Measurements from ENCODE around the gene KLK2.

Gene KLK2

GRCh38 chr19:50851620-50852019 is 21.6 kb upstream of the KLK2 start:
- no peak for DNase-seq

- no peak for DNase-seq
Measured at GRCh38 chr19:50854636-50855410, 18.4 kb upstream of the KLK2 start, which contains the start of gene KLK3. KLK3 (plus strand) TSS chr19:50854915; CDS start chr19:50854956, 41 bp downstream.

GRCh38 chr19:50857366-50857765 is 15.9 kb upstream of the KLK2 start:
- no peak for DNase-seq

- DNase-seq: no peak
Measured at GRCh38 chr19:50858886-50859285, 14.4 kb upstream of the KLK2 start.

GRCh38 chr19:50859849-50860248 is 13.4 kb upstream of the KLK2 start:
- no peak for DNase-seq

- DNase-seq: no peak
Measured at GRCh38 chr19:50861010-50861409, 12.2 kb upstream of the KLK2 start.

- no peak for DNase-seq
Measured at GRCh38 chr19:50861496-50862286, 11.5 kb upstream of the KLK2 start.

GRCh38 chr19:50869479-50869878 is 3.8 kb upstream of the KLK2 start:
- DNase-seq: no peak

GRCh38 chr19:50870417-50871089 is 2.7 kb upstream of the KLK2 start:
- no peak for DNase-seq

- no peak for DNase-seq
Measured at GRCh38 chr19:50874211-50874610, 972 bp downstream of the KLK2 start.

GRCh38 chr19:50875795-50876422 is 2.7 kb downstream of the KLK2 start:
- no peak for DNase-seq

GRCh38 chr19:50876456-50876855 is 3.2 kb downstream of the KLK2 start:
- no peak for DNase-seq

- no peak for DNase-seq
Measured at GRCh38 chr19:50877338-50877737, 4.1 kb downstream of the KLK2 start.

GRCh38 chr19:50878851-50879250 is 5.6 kb downstream of the KLK2 start:
- no peak for DNase-seq

- DNase-seq: no peak
Measured at GRCh38 chr19:50880241-50880640, 7.0 kb downstream of the KLK2 start.

- DNase-seq: no peak
Measured at GRCh38 chr19:50882188-50882587, 8.9 kb downstream of the KLK2 start.

- DNase-seq: no peak
Measured at GRCh38 chr19:50889638-50890037, 16.4 kb downstream of the KLK2 start.

- no peak for DNase-seq
Measured at GRCh38 chr19:50890422-50891252, 17.4 kb downstream of the KLK2 start.

GRCh38 chr19:50891253-50891625 is 18.0 kb downstream of the KLK2 start:
- no peak for DNase-seq

- DNase-seq: no peak
Measured at GRCh38 chr19:50893047-50893736, 20.0 kb downstream of the KLK2 start.

GRCh38 chr19:50894478-50895356 is 21.5 kb downstream of the KLK2 start:
- no peak for DNase-seq
